GM21390 (cell line): ENCODE measurements around the gene SLC29A3.
A peak's percentile ranks its signal among the peaks of the same experiment; 100 is the strongest.
"Not testable (repeated sequence)": the region's sequence is repeated elsewhere in the genome, so short reads cannot be mapped to it uniquely, and the experiment has no call there.

ENCODE experiments used
- ATAC-seq: cut with Tn5 transposase; IDR thresholded peaks from one replicate; pipeline ENCODE4 v1.9.1; 2021; ENCODE audit not compliant: unreplicated experiment

Gene SLC29A3

DNA sequence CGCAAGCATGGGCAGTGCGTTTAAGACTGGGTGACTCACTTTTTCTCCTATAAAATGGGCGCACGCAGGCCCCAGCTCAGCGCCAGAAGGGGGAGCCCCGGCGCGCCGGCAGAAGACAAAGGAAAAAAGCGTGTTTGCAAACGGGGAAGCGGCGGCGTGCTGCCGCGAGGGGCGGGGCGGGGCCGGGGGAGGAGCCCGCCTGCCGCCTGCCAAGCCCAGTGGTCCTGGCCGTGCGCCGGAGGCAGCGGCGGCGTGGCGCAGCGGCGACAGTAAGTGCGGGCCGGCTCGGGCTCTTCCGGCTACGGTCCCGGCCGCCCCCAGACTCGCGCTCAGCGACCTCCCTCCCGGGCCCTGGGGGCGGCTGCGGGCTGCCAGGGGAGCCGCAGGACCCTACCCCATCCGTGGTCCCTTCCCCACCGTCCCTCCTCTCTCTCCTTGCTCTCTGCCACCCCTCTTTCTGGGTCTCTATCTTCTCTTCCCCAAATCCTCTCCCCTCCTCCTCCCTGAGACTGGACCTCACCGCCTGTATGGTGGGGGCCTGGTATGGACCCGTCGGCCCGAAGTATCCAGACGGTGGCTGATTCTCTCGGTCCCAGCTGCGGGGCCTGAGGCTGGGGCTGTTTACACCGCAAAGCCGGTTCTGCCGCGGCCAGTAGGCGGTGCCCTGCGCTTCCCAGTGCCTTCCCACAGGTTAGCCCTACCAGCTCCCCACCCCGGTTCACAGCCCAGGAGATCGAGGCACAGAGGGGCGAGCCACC is at the start of gene SLC29A3:
Gene SLC29A3 (plus strand): TSS at position 218 of the 758 bp plus-strand sequence. CDS start 51 bp downstream, at position 269.
- peak; percentile 80 for ATAC-seq

DNA sequence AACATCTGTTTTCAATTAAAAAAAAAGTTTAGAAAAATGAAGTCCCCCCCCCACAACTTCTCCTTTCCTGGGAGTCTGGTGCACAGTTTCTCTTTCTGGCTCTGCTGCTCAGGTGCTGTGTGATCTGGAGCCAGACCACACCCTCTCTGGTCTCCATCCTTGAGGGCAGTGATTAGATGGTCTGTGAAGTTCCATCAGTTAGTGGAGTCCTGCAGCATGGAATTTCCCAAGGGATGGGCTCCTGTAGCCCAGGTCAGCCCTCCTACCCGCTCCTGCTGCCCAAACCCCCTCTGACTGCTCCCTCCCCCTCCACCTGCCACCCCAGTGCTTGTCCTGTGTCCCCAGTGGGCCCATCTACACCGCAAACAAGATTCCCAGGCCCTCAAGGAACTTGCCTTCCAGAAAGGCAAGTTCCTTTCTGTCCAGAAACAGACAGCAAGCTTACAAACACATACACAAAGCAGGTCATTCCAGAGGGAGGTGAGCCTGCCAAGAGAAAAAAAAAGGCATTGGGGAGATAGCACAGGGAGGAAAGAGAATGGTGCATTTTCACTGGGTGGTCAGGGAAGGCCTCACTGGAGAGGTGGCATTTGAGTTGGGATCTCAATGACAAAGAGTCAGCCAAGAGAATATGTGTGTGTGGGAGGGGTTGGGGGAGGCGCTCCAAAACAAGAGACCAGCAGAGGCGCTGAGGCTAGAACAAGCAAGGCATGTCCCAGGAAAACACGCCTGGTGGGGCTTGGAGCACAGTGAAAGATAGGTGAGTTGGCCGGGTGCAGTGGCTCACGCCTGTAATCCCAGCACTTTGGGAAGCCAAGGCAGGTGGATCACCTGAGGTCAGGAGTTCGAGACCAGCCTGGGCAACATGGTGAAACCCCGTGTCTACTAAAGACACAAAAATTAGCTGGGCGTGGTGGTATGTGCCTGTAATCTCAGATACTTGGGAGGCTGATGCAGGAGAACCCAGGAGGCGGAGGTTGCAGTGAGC is 49.5 kb upstream of the SLC29A3 start:
- ATAC-seq = no peak

DNA sequence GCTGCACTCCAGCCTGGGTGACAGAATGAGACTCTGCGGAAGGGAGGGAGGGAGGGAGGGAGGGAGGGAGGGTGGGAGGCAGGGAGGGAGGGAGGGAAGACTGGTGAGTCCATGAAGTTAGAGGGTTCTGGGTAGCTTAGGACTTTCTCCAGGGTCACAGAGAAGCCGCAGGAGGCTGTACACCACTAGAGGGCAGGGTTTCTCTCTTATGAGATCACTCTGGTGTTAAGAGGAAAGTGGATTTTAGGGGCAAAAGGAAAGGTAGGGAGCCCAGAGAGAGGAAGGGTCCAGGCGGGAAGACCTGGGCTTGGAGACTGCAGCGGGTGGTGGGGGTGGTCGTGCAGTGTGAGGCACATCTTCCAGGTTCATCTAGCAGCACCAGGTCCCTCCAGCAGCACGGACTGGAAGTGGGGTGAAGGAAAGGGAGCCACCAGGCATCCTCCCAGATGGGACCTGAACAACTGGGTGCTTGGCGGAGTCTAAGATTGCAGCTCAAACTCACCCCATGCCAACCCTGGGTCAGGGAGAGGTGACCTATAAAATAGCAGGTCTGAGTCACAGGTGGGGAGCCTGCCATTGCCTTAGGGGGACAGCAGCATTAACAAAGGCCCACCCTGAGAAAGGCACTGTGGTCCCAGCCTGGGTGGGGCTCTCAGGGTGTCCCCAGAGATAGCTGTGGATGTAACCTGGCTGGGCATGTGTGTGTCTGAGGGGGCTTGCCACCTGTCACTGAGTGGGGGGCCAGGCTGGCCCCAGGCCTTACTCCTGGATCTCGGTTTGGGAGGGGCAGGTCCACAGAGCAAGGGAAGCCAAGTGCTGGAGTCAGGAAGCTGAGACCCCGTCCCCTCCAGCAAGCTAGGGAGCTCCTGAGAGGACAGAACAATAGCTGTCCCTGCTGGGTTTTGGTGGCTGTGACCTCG is 48.5 kb upstream of the SLC29A3 start:
- ATAC-seq = no peak

DNA sequence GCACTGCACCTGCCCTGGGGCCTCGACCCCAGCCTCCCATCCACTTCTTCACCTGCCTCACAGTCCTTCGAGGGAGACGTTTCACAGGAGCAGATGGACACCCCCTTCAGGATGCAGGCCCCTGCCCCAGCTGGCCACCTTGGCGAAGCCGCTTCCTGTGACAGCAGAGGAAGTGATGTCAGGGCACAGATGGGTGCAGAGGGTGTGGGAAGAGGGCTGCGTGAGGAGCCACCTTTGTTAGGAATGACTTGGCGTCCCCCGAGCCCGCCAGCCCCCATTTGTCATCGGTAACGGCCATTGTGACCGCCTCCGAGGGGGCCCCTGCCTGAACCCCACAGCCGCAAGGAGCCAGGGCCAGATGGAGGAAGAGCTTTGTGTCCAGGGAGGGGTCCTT is 47.4 kb upstream of the SLC29A3 start:
- ATAC-seq = no peak

DNA sequence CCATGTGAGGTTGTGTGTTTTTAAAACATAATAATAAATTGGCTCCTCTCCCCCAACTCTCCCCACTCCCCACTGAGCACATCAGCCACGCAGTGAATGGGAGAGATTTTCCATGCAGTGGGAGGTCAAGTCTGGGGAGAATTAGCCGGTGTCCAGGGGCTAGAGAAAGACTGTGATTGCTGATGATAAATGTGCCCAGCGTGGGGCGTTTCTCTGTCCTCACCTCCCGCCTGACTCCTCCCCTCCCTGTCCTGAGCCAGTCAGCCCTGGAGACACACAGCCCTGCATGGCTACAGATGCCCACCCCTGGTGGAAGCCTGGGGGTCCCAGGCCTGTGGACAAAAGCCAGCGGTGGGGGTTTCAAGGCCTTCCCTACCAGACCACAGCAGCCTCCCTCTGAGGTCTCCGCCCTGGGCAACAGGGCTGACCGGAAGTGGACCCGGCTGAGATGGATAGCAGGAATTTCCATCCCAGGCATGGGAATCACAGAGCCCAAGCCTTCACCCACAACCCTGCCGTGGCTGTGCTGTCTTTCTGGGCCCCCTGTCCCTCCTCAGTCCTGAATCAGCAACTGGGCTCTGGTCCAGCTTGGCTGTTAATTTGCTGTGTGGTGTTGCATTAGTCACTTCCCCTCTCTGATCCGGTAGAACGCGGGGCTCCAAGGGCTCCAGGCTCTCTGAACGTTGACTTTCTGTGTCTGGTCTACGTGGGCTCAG is 46.8 kb upstream of the SLC29A3 start:
- ATAC-seq = no peak

DNA sequence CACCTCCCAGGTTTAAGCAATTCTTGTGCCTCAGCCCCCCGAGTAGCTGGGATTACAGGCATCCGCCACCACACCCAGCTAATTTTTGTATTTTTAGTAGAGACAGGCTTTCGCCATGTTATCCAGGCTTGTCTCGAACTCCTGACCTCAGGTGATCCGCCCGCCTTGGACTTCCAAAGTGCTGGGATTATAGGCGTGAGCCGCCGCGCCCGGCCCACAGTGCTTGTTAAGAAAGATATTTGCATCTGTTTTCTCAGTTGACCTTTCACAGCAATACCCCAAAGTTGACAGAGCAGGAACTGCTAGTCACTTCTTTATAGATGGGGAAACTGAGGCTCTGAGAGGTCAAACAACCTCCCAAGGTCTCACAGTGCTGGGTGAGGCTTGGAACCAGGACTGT is 46.1 kb upstream of the SLC29A3 start:
- ATAC-seq = not testable (repeated sequence)

DNA sequence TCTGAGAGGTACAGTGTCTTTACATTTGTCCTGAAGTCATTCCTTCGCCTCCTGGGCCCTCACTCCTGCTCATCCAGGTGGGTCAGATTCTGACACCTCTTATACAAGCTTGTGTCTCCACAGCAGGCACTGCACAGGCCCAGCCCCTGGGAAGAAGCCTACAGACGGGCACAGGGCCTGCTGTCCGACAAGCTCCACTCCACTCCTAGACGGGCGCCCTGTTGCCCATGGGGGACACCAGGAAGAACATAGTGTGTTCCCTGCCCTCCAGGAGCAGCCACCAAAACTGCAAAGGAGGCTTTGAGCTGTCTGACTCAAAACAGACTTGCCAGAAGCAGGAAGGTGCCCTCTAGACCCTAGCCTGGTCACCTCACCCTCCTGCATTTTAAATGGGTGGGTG is 45.6 kb upstream of the SLC29A3 start:
- no peak for ATAC-seq

DNA sequence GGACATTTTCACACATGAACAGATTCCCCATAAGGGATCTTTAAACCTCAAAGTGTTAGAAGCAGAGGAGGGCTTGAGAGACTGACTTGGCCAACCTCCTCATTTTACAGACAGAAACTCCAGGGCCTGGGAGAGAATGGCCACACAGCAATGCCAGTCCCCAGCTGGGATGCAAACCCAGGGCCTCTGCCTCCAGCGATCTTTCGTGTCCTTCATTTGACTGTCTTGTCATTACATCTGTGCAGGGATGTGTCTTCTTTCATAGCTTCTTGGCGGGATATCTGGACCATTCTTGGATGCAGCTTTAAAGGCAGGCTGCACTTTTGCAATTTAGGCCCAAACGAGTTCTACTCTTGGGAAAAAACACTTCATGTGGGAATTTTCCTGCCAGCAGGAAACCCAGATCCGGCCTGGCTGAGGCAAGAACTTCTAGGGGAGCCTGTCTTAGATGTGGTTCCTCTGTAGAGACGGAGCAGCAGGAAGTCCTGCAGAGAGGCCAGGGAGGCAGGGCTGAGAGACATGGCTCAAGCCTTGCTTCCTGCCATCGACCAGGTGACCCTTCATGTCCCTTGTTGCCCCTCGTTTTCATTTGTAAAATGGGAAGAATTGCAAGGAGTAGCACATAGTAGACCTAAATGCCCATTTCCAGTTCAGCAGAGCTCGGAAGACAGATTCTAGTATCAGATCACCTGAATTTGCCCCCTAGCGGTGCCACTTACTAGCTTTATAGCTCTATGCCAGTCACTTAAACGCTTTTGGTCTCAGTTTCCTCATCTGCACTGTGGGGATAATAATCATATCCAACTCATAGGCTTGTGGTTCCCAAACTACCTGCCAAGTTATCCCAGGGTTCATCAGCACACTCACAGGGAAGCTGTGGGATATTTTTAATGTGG is 43.9 kb upstream of the SLC29A3 start:
- ATAC-seq = no peak

DNA sequence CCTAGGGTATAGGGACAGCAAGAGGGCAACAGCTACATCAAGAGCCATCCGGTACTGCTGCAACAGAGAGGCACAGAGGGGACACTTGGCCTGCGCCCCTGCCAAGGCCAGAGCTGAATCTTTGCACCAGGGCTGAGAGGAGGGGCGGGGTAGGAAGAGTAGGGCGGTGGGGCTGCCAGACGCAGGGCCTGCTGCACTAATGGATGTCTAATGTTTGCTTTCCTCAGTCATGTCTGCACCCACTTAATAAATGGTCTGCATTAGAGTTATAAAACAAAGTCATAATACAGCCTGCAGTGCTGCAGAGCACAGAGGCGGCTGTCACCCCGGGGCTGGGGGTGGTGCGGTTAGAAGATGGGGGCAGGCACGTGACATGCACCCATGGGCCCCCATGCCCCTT is 42.2 kb upstream of the SLC29A3 start:
- ATAC-seq = no peak

DNA sequence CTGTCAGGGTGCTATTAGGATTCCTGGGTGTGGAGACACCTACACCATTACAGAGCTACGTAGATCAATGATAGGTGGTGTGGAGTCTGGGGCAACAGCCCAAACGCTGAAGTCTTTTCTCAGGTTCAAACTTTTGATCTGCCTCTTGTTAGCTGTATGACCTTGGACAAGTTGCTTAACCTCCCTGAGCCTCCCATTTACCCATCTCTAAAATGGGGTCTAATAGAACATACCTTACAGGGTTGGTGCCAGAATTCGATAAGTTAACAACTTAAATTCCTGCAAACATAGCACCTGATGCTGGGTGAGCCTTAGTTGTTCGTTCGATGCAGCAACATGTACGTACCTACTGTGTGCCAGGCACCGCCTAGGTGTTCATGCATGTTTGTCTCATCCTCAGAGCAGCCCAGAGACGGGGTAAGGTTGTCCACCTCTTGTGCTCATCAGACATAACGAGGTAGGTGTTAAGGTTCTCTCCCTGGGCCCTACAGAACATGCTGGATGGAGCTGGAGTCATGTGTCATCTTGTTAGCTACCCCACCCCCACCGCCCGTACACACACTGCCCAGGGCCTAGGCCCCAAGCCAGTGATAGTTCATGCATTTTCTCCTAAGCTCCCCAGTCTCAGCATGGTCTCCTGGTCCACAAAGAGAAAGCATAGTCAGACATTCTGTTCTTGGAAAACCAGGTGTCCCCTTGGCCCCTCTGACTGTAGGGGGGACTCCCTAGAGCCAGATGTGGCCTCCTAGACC is 41.0 kb upstream of the SLC29A3 start:
- ATAC-seq = no peak

DNA sequence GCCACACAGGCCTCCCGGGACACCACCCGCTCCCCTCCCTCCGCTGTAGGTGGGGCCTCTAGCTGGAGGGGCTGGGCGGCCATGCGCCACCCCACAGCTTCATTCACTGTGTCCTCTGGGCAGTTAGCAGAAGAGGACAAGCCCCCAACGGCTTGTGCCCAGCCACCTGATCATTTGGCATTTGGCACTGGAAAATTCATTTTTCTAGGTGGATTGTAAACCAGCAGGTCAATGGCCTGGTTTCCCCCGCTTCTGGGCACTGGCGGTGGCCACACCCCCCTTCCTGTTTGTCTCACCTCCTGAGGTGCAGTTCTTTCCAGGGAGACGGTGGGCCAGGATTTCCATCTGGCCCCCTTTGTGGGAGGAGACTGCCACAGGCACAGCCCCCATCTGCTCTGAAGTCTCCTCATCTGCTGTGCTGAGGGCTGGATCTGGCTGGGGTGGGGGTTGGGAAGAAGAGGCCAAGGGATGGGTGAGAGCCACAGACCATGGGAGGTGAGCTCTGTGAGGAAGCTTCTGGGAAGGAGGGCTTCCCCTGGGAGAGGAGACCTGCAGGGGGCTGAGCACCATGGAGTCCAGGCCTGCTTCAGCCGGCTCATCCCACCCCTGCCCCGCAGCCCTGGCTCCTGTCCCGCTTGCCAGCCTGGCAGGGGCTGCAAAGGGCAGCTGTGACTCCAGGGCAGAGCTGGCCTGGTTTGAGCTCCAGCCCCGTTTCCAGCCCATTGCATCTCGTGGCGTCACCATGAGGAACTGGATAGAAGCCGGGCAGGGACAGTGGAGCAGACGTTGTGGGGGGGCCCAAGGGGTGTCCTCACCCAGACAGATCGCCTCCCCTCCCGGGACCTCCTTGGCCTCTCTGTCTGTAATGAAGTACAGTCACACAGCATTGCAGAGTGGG is 40.1 kb upstream of the SLC29A3 start:
- no peak for ATAC-seq

DNA sequence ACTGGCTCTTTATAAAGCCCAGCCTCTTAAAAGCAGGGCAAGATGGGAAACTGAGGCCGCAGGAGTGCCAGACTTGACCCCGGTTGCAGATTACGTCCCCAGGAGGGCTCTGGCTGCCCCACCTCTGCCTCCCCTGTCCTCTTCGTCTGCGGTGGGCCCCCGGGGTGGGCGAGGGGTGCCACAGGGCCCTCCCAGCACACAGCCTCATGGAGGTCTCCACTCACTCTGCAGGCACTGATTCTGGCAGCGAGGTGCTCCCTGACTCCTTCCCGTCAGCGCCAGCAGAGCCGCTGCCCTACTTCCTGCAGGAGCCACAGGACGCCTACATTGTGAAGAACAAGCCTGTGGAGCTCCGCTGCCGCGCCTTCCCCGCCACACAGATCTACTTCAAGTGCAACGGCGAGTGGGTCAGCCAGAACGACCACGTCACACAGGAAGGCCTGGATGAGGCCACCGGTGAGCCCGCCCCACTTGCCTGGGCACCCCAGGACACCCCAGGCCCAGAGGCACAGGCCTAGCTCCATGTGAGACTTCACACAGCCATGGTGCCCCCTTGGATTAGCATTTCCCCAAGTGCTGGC is 39.4 kb upstream of the SLC29A3 start:
- ATAC-seq = no peak

DNA sequence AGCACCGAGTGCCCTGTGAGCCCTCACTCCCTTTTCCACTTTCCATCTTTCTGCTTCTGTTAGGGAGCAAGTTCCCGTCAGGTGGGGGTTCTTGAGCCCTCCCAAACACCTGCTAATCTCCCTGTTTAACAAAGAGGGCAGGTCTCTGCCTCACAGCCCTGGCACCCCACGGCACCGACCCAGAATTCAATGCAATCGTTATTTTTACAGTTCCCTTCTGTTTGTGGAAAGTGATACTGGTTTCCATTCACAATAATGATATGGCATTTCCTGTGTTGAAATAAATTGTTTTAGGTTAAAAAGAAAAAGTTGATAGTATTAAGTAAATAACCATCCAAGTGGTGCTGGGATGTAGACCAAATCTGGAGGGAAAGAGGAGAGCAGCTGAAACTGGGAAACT is 38.8 kb upstream of the SLC29A3 start:
- ATAC-seq = no peak

DNA sequence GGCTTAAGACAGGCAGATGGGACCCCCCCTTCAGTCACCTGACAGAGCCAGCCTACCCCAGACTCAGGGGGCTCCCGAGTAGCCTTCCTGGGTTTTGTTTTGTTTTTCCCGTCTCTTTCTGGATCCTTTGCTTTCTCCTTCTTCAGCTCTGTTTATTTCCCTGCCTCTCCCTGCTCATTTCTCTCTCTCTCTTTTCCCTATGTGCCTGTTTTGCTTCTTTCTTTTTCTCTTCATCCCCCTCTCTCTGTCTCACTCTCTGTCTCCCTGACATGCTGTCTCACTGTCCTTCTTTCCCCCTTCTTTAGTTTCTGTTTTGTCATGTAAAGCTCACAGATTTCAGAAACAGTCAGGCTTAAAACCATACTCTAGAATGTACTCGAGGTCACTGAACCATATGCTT is 38.2 kb upstream of the SLC29A3 start:
- ATAC-seq = no peak

DNA sequence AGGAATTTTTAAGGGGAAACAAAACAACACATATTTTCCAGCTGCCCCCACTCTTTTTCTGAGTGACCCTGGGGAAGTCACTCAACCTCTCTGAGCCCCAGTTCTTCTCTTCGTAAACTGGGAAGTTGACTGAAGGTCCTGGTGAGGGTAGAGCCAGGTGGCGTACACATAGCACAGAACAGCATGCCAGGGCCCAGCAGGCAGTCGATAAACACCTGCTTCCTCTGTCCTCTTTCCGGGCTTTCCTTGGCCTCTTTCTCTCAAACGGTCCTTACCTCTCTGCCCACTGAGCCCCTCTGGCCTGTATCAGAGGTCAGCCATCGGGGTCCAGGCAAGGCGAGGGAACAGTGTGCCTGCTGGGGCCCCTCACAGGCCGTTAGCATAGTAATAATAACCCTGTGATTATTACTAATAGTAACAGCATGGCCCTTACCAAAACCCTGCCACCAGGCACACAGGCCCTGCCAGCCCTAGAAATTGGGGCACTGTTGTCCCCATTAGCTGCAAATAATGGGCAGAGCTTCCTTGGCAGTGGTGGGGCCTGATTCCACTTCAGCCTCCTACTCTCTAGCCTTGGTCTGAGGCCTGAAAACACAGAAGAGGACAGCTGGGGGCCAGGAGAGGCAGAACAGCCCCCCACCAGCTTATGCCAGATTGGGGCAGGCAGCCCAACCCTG is 37.3 kb upstream of the SLC29A3 start:
- ATAC-seq = no peak

DNA sequence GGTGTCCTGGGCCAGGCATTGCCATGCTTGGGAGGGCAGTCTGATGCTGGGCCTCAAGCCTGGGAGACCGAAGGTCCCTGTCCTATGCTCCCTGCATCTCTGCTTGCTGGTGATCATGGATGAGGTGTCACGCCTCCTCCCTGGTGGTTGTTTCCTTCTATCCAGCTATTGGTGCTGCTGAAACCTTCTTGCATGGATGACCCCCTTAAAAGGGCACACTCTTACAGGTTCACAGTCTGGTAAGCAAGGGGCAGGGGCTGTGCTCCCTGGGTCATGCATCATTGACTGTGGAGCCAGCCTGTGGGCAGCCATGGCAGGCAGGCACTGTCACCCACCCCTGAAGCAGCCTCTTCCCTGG is 36.8 kb upstream of the SLC29A3 start:
- ATAC-seq = no peak

DNA sequence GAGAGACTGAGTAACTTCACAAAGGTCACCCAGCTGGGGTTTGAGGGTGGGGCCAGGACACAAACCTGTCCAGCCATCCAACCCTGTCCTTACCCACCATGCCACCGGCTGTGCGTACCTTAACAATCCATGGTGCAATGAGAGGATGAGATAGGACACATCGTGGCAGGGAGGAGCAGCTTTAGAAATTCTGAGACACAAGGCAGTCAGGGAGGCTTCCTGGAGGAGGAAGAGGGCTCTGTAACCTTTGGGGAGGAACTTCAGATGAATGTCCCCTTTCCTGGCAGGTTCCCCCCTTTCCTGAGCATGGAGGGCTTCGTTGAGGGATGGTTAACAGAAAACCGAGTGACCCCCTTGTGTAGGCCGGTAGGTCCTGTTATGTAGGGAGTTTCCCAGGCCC is 35.6 kb upstream of the SLC29A3 start:
- no peak for ATAC-seq
